Stimulated activated CD4-positive, alpha-beta T cell treated with anti-CD3 and anti-CD28 coated beads, Interleukin-1b, Interleukin-23, amount 100 ng/mL, for 24 hours (primary cell): ENCODE measurements around the gene SLC25A11.

Source experiments
- DNase-seq, 4 experiments: peaks; one replicate each; pipeline ENCODE4 v3.0.0-alpha.2; 2020; ENCODE audit warnings: low read depth in 4 of 4, low spot score in 1 of 4

SLC25A11 gene, protein sequence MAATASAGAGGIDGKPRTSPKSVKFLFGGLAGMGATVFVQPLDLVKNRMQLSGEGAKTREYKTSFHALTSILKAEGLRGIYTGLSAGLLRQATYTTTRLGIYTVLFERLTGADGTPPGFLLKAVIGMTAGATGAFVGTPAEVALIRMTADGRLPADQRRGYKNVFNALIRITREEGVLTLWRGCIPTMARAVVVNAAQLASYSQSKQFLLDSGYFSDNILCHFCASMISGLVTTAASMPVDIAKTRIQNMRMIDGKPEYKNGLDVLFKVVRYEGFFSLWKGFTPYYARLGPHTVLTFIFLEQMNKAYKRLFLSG

DNA sequence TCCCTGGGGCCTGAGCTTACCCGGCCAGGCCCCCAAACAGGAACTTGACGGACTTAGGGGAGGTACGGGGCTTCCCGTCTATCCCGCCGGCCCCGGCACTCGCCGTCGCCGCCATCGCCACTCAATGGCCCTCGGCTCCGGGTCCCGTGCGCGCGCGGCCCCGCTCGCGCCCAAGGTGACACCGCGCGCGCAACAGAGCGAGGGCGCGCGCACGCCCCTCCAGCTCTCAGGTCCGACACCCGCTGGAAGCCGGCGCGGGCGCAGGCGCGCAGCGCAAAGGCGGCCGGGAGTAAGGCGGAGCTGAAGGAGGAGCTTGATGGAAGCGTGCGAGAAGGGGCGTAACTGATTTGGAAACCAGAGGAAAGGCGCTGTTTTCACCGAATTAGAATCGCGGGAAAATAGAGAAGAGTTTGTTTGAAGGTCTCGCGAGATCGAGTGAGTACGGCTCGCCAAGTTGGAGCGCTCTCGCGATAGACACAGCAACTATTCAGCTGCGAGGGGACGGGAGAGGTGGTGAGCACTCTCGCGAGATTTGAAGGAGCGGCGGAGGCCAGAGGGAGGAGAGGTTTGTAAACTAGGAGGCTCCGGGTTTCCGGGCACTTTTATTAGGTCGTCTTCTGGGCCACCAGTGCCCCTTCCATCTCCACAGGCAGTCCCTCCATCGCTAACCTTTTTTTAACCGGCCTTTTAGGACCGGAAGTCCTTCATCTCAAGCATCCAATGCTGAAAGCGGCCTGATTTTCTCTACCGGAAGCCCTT, at the start of gene SLC25A11, which contains the start of gene RNF167:
SLC25A11 (minus strand) TSS at position 251 of the 759 bp plus-strand sequence; CDS start at position 115, 136 bp downstream.
RNF167 (plus strand) TSS at position 473 of the 759 bp plus-strand sequence. CDS start 642 bp downstream, outside the sequence.
- DNase-seq: peak; percentile 84 to 92 (median 88)

DNA sequence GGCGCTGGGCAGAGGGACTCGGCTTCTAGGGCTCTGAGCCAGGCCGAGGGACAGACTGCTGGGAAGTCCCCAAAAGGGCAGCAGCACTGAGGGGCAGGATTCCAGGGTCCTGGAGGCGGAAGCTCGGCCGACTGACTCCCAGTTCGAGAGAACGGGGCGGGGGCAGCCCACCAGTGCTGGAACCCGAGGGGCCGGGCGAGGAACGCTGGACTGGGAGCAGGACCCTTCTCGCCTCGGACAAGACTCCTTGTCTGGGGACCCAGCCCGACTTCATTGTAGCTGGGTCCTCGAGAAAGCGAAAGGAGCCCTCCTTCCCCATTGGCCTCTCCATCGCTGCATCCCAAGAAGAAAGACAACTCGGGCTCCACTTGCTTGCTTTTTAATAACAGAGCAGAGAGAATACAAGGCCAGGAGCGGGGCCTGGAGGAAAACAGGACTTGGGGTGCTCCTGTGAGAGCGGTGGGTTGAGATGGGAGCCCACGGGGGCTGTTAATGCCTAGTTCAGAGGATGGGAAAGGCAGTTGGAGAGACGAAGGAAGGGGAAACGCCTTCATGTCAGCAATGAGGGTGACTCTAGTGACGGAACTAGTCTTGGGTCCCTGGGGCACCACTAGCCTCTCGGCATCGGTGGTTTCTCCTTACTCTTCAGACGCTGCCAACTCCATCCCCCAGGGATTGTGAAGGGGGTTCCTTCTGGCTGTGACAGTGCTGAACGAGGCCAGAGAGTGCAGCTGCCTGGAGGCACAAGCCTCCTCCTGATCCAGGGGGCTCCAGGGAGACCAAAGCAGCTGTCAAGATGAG, 48.1 kb upstream of the SLC25A11 start:
- DNase-seq: no peak

DNA sequence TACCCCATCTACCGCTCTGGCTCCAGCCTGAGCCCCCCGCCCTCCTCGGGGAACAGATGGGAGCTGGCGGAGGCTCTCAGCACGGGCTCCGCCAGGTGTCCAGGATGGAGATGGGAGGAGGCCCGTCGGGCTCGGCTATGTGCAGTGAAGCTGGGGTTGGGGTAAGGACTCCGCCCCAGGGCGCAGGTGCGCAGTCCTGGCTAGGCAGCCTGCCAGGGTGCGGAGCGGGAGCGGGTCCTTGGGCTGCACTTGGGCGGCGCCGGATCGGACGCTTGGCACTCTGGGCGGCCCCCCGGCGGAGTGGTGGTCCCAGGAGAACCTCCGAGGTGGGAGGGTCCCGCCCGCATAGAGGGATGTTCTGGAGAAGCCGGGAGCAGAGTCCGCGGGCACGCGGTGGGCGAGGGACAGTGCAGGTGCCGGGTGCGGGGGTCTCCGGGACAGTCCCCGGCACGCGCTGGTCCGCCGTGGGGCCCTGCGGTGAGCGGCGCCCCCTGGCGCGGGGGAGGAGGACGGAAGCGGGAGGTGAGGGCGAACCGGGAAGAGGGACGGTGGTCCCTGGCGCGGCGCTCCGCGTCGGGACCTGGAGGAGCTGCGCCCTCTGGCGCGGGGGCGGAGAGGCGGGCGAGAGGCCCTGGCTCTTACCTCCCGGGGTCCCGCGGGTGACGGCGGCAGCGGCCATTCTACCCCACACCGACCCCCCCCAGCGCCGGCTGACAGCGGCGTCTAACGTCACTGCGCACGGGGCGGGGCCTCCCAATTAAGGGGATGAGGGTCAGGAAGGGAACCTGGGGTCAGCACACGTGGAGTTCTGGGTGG, 47.3 kb upstream of the SLC25A11 start, which contains the start of gene CAMTA2:
CAMTA2 (minus strand) TSS at position 725 of the 816 bp plus-strand sequence. CDS start 1,453 bp downstream, outside the sequence.
- peak; percentile 80 to 88 (median 86) for DNase-seq

DNA sequence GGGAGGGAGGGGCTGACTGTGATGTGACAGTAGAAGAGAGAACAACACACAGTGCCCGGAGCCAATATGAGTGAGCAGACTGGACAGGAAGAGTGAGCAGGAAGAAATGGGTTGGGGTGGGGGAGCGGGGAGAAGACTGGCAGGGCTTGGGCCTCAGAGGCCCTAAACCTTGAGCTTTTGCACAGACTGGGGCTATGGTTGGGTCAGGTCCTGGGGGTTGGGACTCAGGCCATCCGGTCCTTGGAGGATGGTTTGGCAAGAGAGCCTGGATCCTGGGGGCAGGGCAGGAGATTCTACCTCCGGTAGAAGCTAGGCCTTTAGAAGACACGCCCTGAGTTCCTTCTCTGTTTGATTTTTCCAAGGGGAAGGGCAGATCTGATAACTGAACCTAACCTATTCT, 46.6 kb upstream of the SLC25A11 start:
- no peak for DNase-seq

DNA sequence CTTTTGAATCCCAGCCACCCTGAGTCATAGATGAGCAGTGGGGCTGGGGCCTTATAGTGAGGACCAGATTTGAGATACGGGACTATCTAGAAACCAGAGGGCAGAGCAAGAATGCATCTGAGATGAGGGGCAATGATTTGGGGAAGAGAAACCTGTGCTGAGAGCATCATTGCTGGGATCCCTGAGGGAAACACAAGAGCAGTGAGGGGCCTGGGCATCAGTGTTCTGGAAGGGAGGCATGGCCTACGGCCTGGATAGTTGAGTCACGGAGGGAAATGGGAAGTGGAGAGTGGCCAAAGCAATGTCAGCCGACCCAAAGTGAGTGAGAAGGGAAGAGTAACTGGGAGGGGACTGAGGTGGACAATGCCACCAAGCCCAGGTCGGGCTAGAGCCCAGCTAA, 42.5 kb upstream of the SLC25A11 start:
- no peak for DNase-seq

DNA sequence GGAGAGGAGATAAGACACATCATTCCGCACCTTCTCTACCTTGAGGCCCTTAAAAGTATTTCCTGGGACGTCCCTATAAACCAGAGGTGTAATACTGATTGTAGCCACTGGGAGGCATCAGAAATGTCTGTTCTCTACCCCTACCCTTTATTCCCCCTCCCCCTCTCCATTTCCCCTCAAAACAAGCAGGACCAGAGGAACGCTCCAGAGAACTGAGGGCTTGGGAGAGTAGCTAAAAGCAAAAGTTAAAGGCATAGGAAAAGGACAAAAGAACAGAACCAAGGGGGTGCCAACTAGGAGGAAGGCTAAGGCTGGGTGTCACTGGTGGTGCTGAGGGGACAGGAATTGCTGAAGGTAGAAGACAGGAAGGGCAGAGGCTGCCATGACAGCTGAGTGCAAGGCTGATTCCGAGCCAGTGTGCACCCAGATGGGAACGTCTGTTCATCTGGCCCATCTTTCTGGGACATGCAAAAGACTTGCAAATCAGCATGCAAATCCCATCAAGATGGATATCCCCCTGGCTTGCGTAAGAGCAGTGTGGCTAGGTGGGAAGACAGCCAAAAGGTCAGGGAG, 40.9 kb upstream of the SLC25A11 start:
- DNase-seq: peak in 1 of 4 experiments; percentile 36

DNA sequence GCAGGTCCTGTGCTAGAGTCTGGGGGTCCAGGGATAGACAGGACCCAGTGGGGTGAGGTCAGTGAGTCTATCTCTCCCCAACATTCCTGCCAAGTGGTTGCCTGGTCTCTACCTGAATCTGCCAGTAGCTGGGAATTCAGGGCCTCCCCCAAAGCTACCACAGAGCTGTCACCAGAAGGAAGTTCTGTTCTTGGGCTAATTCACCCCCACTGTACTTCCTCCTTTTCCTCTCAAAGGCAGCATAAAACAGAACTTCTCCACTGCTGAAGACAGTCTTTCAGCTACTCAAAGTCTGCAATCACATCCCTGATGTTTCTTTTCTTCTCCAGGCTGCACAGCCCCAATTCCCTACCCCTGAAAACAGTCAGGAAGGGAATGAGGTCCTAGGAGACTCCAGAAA, 38.9 kb upstream of the SLC25A11 start:
- DNase-seq: no peak

DNA sequence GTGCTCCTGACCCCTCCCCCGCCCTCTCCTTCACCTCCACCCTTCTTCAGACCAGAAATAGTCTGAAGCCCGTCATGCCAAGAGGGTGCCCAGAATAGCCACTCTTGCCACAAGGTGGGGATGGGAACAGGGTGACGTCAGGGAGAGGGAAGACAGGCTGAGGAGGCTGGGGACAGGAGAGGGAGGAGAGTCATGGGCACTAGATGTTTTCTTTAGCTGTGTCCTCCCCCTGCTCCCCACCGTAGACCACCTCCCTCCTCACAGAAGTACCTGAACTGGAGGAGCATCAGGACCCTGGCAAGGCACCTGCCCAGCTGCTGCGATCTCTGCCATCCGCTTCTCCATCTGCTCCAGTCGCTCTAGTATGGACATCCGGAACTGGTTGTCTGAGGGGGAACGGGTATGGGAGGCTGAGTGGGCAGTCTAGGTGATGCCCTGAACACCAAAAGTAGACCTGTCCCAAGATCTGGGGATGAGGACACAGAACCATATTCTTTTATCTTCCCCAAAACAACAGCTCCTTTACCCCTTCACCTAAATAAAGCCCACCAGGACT, 34.3 kb upstream of the SLC25A11 start:
- no peak for DNase-seq

DNA sequence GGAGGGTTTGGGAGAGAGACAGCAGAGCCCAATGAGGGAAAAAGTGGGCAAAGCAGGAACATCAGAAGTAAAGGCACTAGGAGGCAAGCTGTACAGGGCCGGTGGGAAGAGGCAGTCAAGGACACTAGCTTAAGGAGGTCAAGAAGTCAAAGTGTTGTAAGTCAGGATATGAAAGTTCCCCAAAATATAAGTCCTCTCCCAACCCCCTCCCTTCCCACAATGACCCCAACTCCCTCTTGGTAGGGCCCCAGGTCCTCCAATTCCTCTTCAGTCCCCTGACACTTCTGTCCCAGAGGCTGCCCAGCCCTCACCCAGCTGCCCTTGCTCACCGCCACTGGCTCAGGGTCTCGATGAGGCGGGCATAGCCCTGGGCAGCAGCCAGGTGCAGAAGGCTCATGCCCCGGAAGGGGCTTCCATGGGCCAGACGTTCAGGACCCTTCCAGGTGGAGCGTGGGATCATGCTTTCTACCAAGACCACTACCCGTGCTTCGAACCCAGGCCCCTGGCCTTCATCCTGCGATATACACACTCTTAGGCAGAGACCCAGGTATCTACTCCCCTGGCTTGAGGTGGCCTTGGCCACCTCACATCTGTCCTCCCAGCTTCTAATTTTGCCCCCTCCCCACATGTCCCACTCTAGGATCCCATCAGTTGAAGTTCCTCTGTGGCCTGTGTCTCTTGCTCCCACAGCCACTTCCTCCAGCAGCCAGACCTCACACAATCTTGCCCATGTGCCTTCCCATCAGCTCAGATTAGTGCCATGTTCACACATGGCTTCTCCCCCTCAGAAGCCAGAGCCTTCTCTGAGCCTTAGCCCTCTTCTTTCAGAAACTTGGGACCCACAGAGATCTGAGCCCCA, 33.6 kb upstream of the SLC25A11 start:
- no peak for DNase-seq

DNA sequence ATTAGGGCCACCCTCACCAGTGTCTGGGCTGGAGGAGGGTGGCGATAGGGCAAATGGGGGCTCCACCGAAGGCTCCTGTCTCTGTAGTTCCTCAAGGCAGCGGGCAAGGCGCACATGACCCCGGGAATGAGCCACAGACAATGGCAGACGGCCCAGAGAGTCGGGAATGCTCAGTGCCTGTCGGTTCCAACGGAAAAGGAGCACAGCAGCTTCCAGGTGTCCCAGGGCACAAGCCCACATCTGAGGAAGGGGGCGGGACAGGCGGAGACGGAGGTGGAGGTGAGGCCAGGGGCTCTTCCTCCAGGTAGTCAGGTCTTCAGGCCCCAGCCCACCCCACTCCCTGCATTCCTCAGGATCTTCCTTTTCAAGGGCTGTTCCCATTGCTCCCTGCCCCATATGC, 32.9 kb upstream of the SLC25A11 start:
- DNase-seq: no peak

DNA sequence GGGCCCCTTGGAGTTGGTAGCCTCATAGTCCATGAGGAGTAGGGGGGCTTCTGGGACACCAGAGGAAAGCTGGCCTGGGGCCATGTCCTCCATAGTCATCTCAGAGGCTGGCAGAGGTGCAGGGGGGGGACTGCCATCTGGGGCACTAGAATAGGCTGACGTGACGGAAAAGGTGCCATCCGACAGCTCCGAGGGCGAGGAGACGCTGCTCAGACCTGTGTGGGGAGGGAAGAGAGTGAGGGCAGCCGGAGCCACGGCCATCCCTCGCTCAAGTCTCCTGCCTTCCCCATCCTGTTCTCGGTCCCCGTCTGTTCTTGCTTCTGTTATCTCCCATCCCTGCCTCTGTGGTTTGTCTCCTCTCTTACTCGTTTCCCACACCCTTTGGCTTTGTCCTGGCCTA, 32.5 kb upstream of the SLC25A11 start:
- DNase-seq: no peak

DNA sequence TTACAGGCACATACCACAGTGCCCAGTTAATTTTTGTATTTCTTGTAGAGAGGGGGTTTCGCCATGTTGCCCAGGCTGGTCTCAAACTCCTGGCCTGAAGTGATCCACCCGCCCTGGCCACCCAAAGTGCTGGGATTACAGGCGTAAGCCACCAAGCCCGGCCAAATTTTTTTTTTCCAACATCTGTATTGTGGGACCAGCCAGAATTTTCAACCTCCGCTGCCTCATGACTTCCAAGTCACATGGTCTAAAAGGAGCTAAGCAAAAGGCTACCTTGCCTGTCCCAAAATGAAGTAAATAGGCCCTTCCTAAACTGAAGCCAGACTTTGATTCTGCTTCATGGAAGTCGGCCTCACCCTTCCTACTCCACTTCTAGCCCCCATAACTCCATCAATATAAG, 32.0 kb upstream of the SLC25A11 start:
- no peak for DNase-seq

DNA sequence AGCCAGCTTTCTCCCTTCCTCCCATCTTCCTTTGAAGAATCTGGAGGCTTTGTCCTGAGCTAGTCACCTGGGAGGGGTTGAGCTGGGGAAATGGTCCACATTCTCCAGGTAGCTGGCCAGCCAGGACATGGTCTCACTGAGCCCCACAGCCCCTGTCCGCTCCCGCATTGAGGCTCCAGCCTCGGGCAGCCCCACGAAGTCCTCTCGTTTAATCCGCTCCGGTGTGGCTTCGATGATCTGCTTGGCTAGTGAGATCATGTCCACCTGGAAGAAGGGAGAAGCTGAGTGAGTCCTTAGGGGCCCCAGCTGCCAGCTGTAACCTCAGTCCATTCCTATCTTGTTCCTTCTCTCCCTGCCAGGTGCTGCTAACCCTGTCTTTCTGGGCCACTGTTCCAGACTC, 30.4 kb upstream of the SLC25A11 start:
- no peak for DNase-seq

DNA sequence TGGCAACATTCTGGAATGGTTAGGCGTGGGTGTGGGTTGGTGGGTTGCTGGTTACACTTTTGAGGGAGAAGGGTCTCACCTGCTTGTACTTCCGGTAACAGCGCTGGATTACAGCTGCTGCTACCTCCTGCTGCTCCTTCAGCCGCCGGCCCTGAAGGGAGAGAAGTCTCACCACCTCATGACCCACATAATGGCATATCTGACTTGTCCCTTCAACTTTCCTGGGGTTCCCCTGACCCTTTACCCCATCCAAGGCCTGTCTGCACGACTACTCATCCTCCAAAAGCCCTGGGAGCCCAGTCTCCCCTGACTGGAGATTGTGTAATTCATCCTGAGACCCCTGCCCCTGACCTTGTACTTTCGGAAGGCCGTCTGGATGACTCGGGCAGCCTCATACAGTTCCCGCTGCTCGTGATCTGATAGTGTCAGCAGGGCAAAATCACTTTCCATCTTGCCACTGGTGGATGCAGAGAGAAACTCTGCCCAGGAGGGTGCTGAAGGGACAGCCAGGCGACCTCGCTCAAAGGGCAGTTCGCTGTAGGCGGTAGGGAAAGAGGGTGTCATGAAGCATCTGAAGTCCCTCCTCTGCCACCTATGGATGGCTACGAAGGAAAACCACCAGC, 29.8 kb upstream of the SLC25A11 start:
- DNase-seq: no peak

DNA sequence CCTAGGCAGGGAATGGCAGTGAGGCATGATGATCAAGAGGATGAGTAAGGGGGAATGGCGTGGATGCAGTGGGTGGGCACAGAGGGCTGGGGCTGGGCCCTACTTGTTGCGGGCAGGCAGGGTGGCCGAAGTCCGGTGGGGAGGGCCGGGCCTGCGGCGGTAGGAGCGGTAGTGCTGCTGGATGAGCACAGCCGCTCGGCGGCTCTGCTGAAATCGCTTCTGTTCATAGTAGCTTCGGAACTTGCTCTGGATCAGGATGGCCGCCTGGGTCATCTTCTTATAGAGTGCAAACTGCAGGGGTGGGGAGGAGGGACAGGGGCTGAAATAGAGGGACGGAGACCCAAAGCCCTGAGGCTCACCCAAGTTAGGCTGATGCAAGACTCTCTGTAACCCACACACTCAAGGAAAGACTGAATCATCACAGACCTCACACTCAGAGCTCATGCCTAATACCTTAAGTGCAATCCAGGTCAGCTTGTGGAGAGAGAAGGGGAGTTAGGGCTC, 29.3 kb upstream of the SLC25A11 start:
- peak in 2 of 4 experiments; percentile 38 to 59 for DNase-seq

DNA sequence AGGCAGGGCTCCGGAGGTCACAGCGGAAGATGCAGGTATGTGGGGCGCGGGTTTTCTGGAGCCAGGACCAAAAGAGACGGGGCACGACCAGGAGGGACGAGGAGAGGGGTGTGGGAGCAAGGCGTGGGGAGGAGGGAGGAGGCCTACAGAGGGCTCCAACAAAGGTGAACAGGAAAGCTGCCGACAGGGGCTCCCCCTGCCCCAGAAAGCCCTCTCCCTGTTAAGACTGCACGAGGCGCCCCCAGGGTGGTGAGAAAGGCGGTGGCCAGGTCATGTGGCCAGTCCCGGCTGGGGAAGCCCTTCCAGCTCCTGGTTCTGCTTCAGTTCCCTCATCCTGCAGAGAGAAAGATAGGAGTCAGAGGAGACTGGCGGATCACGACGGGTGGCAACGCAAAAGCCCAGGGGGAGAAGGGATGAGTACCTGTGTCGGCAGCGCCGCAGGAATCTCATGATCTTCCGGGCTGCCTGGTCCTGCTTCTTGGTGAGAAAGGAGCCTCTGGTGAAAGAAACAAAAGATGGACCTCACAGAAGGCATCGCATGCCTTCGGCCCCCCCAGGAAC, 28.7 kb upstream of the SLC25A11 start:
- no peak for DNase-seq

DNA sequence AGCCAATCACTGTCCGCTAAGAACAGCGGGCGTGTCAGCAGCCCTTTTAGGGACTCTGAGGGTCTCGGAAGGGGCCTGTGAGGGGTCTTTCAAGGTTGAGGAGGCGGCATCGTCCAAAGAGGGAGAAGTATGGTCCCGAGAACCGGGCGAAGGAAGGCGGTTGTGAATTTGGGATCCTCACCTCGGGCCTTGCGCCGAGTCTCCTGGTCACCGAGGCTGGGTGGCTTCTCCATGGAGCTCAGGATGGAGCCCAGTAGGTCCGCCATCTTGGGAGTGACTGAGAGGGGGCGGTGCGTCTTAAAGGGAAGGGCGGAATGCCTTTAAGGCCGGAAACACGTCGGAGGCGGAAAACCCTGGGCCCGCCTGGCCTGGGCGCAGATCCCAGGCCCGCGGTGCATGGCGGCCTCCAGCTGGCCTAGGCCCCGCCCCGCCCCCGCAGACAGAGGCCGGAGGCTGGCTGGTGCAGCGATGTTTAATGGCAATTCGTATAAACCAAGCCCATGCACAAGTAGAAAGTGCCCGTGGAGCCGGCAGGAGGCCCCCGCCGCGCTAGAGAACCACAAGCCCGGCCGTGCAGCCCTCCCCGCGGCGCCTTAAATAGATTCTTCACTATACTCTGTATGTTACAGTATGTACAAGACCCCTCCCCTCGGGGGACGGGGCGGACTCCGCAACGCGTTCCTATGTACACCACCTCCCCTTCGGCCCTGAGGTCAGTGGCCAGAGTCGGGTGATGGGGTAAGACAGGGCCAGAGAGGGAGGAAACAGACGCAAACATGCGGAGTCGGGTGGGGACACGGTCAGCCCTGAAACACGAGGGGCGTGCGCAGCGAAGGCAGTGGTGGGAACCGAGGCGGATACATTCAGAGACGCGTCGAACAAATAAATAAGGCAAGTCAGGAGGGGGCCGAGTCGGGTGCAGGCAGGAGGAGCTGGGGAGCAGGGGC, 28.0 kb upstream of the SLC25A11 start, which contains the start of gene SPAG7:
SPAG7 (minus strand) TSS at position 279 of the 947 bp plus-strand sequence; CDS start at position 266, 13 bp downstream.
- peak in 3 of 4 experiments; percentile 85 to 87 (median 85) for DNase-seq
